Pulmonary artery endothelial cell (primary cell): ENCODE data around the gene BTF3. TPM values are rescaled to one million over a fixed set of nuclear protein-coding genes. Genes with fewer than 3 reads are reported as not detected.

ENCODE experiments used
- DNase-seq: peaks from one replicate; pipeline ENCODE4 v3.0.0-alpha.2; 2011; ENCODE audit warnings: low read depth, low spot score
- total RNA-seq: library from RNA; depleted of rRNA; stranded (reverse); fragments of >200 nt; gene quantifications from 2 replicates; pipeline ENCODE4 v1.2.3, GENCODE V29; 2014

Gene BTF3
- total RNA-seq, 1 donor from 2014 or later: 374 TPM

GRCh38 chr5:73522989-73523388, 24.7 kb downstream of the BTF3 start:
- no peak for DNase-seq

GRCh38 chr5:73523861-73524260, 25.6 kb downstream of the BTF3 start:
- no peak for DNase-seq

GRCh38 chr5:73525606-73526203, 27.5 kb downstream of the BTF3 start:
- no peak for DNase-seq

GRCh38 chr5:73528248-73528647, 30.0 kb downstream of the BTF3 start:
- no peak for DNase-seq

GRCh38 chr5:73529081-73529480, 30.8 kb downstream of the BTF3 start:
- no peak for DNase-seq

- DNase-seq: no peak
Observed at GRCh38 chr5:73531356-73531755, 33.1 kb downstream of the BTF3 start.

- no peak for DNase-seq
Observed at GRCh38 chr5:73532195-73532594, 34.0 kb downstream of the BTF3 start.

GRCh38 chr5:73534011-73534644, 35.9 kb downstream of the BTF3 start:
- DNase-seq: no peak

GRCh38 chr5:73534971-73535370, 36.7 kb downstream of the BTF3 start:
- DNase-seq: no peak

- DNase-seq: no peak
Observed at GRCh38 chr5:73539730-73540129, 41.5 kb downstream of the BTF3 start.

GRCh38 chr5:73540192-73540591, 42.0 kb downstream of the BTF3 start:
- no peak for DNase-seq

GRCh38 chr5:73542020-73542419, 43.8 kb downstream of the BTF3 start:
- no peak for DNase-seq

- peak; percentile 83 for DNase-seq
Observed at GRCh38 chr5:73544429-73545402, 46.5 kb downstream of the BTF3 start.

GRCh38 chr5:73545403-73545779, 47.1 kb downstream of the BTF3 start:
- no peak for DNase-seq

GRCh38 chr5:73550016-73550415, 51.8 kb downstream of the BTF3 start:
- DNase-seq: no peak

GRCh38 chr5:73552642-73553041, 54.4 kb downstream of the BTF3 start:
- no peak for DNase-seq

Other genes with a start within 250 kb of the BTF3 start
- gene FOXD1, start 49.7 kb upstream of the BTF3 start, total RNA-seq: 0.20 and 1.1 TPM in 2 replicates
- gene ANKRA2, start 67.2 kb downstream of the BTF3 start, total RNA-seq: 11.0 and 14.2 TPM in 2 replicates
- 19.8 and 26.3 TPM in 2 replicates for gene UTP15, start 67.3 kb downstream of the BTF3 start, total RNA-seq
- gene ARHGEF28, start 127.8 kb downstream of the BTF3 start, total RNA-seq: 74.8 and 113 TPM in 2 replicates